ENCODE data around the gene EXOC3L2.

GRCh38 chr19:45179892-45180370, 65.3 kb downstream of the EXOC3L2 start:
- TF ChIP-seq CTCF (IDR thresholded peaks at IDR 0.05), result no peak
- no peak for TF ChIP-seq ZFX (IDR thresholded peaks at IDR 0.05; ENCODE audit: borderline replicate concordance)

Measured in 22Rv1 (cell line).